Spleen (tissue), 7 donors: ENCODE data around the gene PEX14.

Experiments used
- POLR2AphosphoS5 ChIP-seq, 3 donors: sonication (generic); formaldehyde crosslinking; IDR thresholded peaks; one replicate each; pipeline ENCODE4 v1.5.1; 2017; ENCODE audit warnings: antibody characterized with exemption in 3 of 3
- TF ChIP-seq, protein P1 (sequence below), 11 experiments: fragments of 200-600 bp in 7 of 11; fragments of 450-650 bp in 4 of 11; sonication (generic) in 4 of 11; IDR thresholded peaks in 8 of 11; conservative IDR thresholded peaks in 3 of 11; 1 replicate in 7 of 11; 2 replicates in 4 of 11; pipeline versions ENCODE4 v1.4.0 to v1.8.0; 2016 to 2021; ENCODE audit warnings: antibody characterized with exemption in 11 of 11, inconsistent platforms in 4 of 11, mild to moderate bottlenecking in 1 of 11
- donor health status: DM: no; HTN: no; CAD: no; lungs with moderate emphysema.
- donor health status: DM: no; HTN: no; CAD: no.
- donor health status: DM: no; HTN: no; CAD: no.

DNA sequence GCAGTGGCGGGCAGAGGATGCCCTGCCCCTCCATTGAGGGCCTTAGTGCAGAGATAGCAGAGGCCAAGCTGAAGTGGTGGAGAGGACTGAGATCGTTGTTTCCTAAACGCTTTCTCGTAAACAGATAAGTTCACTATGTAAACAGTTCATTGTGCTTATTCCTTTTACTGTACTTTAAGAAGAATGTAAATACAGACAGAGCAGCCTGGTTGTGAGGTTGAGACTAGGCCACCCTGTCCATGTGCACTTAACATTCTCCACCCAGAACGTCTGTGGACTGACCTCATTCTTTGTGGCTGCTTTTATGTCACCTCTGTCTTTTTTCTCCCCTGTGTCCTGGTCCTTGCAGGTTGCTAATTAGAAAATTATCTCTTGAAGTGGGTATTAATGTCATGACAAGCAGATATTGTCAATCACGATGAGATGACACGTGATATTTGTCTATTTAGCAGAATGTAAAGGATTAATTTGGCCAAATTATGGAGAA, 36.0 kb upstream of the PEX14 start:
- TF ChIP-seq, protein P1, sequence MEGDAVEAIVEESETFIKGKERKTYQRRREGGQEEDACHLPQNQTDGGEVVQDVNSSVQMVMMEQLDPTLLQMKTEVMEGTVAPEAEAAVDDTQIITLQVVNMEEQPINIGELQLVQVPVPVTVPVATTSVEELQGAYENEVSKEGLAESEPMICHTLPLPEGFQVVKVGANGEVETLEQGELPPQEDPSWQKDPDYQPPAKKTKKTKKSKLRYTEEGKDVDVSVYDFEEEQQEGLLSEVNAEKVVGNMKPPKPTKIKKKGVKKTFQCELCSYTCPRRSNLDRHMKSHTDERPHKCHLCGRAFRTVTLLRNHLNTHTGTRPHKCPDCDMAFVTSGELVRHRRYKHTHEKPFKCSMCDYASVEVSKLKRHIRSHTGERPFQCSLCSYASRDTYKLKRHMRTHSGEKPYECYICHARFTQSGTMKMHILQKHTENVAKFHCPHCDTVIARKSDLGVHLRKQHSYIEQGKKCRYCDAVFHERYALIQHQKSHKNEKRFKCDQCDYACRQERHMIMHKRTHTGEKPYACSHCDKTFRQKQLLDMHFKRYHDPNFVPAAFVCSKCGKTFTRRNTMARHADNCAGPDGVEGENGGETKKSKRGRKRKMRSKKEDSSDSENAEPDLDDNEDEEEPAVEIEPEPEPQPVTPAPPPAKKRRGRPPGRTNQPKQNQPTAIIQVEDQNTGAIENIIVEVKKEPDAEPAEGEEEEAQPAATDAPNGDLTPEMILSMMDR (IDR thresholded peaks at IDR 0.05 in 8 of 11, conservative IDR thresholded peaks at IDR 0.05 in 3 of 11), result no peak
- no peak for TF ChIP-seq POLR2AphosphoS5 (IDR thresholded peaks at IDR 0.05)
